ENCODE data around the gene ANKS1A.

DNA sequence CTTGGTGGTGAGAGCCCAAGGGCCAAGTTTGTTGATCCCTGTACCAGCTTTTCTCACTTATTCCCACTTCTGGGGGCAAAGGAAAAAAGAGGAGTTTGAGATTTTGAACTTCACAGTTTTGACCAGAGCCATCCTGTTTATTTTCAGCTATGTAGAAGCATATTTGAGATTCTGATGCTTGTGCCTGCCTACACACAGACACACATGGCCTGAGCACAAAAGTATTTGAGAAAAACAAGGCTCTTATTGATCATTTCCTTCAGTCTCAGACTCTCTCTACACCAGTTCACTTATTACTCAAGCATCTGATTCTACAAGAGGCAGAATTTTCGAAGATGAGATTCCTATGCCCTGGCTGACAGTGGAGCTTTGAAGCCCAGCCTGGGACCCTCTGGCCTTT lies 151.3 kb downstream of the ANKS1A start:
- TF ChIP-seq, protein P1, sequence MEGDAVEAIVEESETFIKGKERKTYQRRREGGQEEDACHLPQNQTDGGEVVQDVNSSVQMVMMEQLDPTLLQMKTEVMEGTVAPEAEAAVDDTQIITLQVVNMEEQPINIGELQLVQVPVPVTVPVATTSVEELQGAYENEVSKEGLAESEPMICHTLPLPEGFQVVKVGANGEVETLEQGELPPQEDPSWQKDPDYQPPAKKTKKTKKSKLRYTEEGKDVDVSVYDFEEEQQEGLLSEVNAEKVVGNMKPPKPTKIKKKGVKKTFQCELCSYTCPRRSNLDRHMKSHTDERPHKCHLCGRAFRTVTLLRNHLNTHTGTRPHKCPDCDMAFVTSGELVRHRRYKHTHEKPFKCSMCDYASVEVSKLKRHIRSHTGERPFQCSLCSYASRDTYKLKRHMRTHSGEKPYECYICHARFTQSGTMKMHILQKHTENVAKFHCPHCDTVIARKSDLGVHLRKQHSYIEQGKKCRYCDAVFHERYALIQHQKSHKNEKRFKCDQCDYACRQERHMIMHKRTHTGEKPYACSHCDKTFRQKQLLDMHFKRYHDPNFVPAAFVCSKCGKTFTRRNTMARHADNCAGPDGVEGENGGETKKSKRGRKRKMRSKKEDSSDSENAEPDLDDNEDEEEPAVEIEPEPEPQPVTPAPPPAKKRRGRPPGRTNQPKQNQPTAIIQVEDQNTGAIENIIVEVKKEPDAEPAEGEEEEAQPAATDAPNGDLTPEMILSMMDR (IDR thresholded peaks at IDR 0.05 in 8 of 11, conservative IDR thresholded peaks at IDR 0.05 in 3 of 11), result no peak
- no peak for TF ChIP-seq POLR2A (IDR thresholded peaks at IDR 0.05)
